Smooth muscle cell (in vitro differentiated cells): Measurements from ENCODE around the gene MRS2. TPM values are rescaled to one million over a fixed set of nuclear protein-coding genes. Genes with fewer than 3 reads are reported as not detected.

ENCODE experiments used
- DNase-seq: peaks from one replicate; lab custom pipeline; 2025; ENCODE audit not compliant: unreplicated experiment; lab: John Stamatoyannopoulos, UW
- H2AFZ ChIP-seq: fragments of 200-600 bp; sonication (generic); 2 replicates; pipeline ENCODE4 v1.6.0; 2016; ENCODE audit warnings: antibody characterized with exemption, low read depth, mild to moderate bottlenecking
- H3F3A ChIP-seq: fragments of 200-600 bp; sonication (generic); 2 replicates; pipeline ENCODE4 v1.6.0; 2017; ENCODE audit warnings: antibody characterized with exemption, low read depth
- H3K27ac ChIP-seq: fragments of 200-600 bp; sonication (generic); 2 replicates; pipeline ENCODE4 v1.5.1; 2016; ENCODE audit warnings: low read depth, mild to moderate bottlenecking
- H3K27me3 ChIP-seq: fragments of 200-600 bp; sonication (generic); 2 replicates; pipeline ENCODE4 v1.6.1; 2016; ENCODE audit warnings: low read depth, mild to moderate bottlenecking
- H3K36me3 ChIP-seq: fragments of 200-600 bp; sonication (generic); 2 replicates; pipeline ENCODE4 v1.5.1; 2016; ENCODE audit warnings: low read depth
- H3K4me1 ChIP-seq: fragments of 200-600 bp; sonication (generic); 2 replicates; pipeline ENCODE4 v1.5.1; 2016; ENCODE audit warnings: low read depth
- H3K4me2 ChIP-seq: fragments of 200-600 bp; sonication (generic); 2 replicates; pipeline ENCODE4 v1.6.0; 2016; ENCODE audit warnings: mild to moderate bottlenecking
- H3K4me3 ChIP-seq: fragments of 200-600 bp; sonication (generic); 2 replicates; pipeline ENCODE4 v1.5.1; 2016; ENCODE audit warnings: mild to moderate bottlenecking
- H3K79me2 ChIP-seq: fragments of 200-600 bp; sonication (generic); 2 replicates; pipeline ENCODE4 v1.6.0; 2016; ENCODE audit warnings: low read depth, mild to moderate bottlenecking
- H3K9ac ChIP-seq: fragments of 200-600 bp; sonication (generic); 2 replicates; pipeline ENCODE4 v1.6.0; 2016; ENCODE audit warnings: low read depth
- H3K9me3 ChIP-seq: fragments of 200-600 bp; sonication (generic); replicated peaks from 2 replicates; pipeline ENCODE4 v1.5.1; 2016; ENCODE audit warnings: low read depth
- H4K20me1 ChIP-seq: fragments of 200-600 bp; sonication (generic); 2 replicates; pipeline ENCODE4 v1.6.0; 2016; ENCODE audit warnings: low read depth
- CTCF ChIP-seq: fragments of 200-600 bp; sonication (generic); IDR thresholded peaks from 2 replicates; pipeline ENCODE4 v1.5.1; 2017; ENCODE audit warnings: borderline replicate concordance, mild to moderate bottlenecking, antibody characterized with exemption; ENCODE audit not compliant: insufficient read depth, poor library complexity, severe bottlenecking
- WGBS: methylation state at CpG from one replicate; pipeline ENCODE4 v1.1.7; 2016; ENCODE audit warnings: low lambda C conversion rate; 5-methylcytosine and 5-hydroxymethylcytosine counted together
- polyA plus RNA-seq: library from polyadenylated mRNA; unstranded; fragments of >200 nt; fragmentation: Nextera tagmentation; extraction: Ambion mirVana; gene quantifications from 2 replicates; pipeline ENCODE4 v1.2.1, GENCODE V29; 2016
- total RNA-seq: library from RNA; depleted of rRNA; stranded (reverse); fragments of >200 nt; gene quantifications from 2 replicates; pipeline ENCODE4 v1.2.3, GENCODE V29; 2014

Gene MRS2
- total and polyA plus RNA-seq, 2 experiments from 2014 or later = 19.7 to 38.6 TPM

GRCh38 chr6:24458134-24458533 is 55.4 kb downstream of the MRS2 start:
- H3K36me3 ChIP-seq = no peaks in the 10 kb centered on the region
- no peaks in the 10 kb centered on the region for H3K9me3 ChIP-seq
- H3K9ac ChIP-seq = no peak overlapping the region
- no peaks in the 10 kb centered on the region for H3F3A ChIP-seq
- TF ChIP-seq CTCF = no peak
- no peak overlapping the region for H3K4me3 ChIP-seq
- 63% methylated on average over 4 of the region's 4 CpGs for WGBS
- no peaks in the 10 kb centered on the region for H3K4me1 ChIP-seq
- DNase-seq = no peak
- H4K20me1 ChIP-seq = no peaks in the 10 kb centered on the region
- H3K27me3 ChIP-seq = no peaks in the 10 kb centered on the region
- H3K79me2 ChIP-seq = no peaks in the 10 kb centered on the region
- H3K4me2 ChIP-seq = no peak overlapping the region
- no peak overlapping the region for H2AFZ ChIP-seq
- H3K27ac ChIP-seq = no peak overlapping the region

- H3F3A ChIP-seq = no peaks in the 10 kb centered on the region
- H3K79me2 ChIP-seq = no peaks in the 10 kb centered on the region
- no peaks in the 10 kb centered on the region for H3K27me3 ChIP-seq
- no peak overlapping the region for H3K9ac ChIP-seq
- no peaks in the 10 kb centered on the region for H4K20me1 ChIP-seq
- no peaks in the 10 kb centered on the region for H3K36me3 ChIP-seq
- no peak overlapping the region for H2AFZ ChIP-seq
- H3K4me1 ChIP-seq = no peaks in the 10 kb centered on the region
- WGBS = 96% methylated on average over 2 of the region's 2 CpGs
- no peak for TF ChIP-seq CTCF
- H3K27ac ChIP-seq = no peak overlapping the region
- no peak overlapping the region for H3K4me2 ChIP-seq
- no peak for DNase-seq
- H3K9me3 ChIP-seq = no peaks in the 10 kb centered on the region
- no peak overlapping the region for H3K4me3 ChIP-seq
These were observed 56.2 kb downstream of the MRS2 start for GRCh38 chr6:24458941-24459340.

GRCh38 chr6:24460966-24461365 is 58.2 kb downstream of the MRS2 start:
- Histone ChIP-seq H3K4me3 (no peak overlapping the region), H3K4me1 (no peaks in the 10 kb centered on the region)
- DNase-seq = no peak

More at GRCh38 chr6:24460966-24461365, 58.2 kb downstream of the MRS2 start:
- Histone ChIP-seq H3K27ac (no peak overlapping the region), H3F3A (no peaks in the 10 kb centered on the region), H3K79me2 (no peaks in the 10 kb centered on the region), H3K9me3 (no peaks in the 10 kb centered on the region), H3K36me3 (no peaks in the 10 kb centered on the region), H3K4me2 (no peak overlapping the region), H3K27me3 (no peaks in the 10 kb centered on the region), H4K20me1 (no peaks in the 10 kb centered on the region), H3K9ac (no peak overlapping the region), H2AFZ (no peak overlapping the region)
- whole genome bisulfite sequencing = 96% methylated on average over 4 of the region's 4 CpGs
- no peak for TF ChIP-seq CTCF
